MM.1S (cell line): Measurements from ENCODE around the gene LAPTM4A.

ENCODE experiments used
- CTCF ChIP-seq: fragments of 300-600 bp; sonication (generic); IDR thresholded peaks from 2 replicates; pipeline ENCODE4 v1.5.1; 2016; ENCODE audit warnings: antibody characterized with exemption, low read length, mixed read lengths
- EZH2 ChIP-seq: fragments of 300-600 bp; sonication (generic); optimal IDR thresholded peaks from 2 replicates; pipeline ENCODE3; 2017; ENCODE audit warnings: low read depth, mild to moderate bottlenecking, antibody characterized with exemption, low read length, mixed read lengths

GRCh38 chr2:20012032-20012281 lies 39.5 kb downstream of the LAPTM4A start:
- TF ChIP-seq CTCF (no peak), EZH2 (no peak)
